H4 (cell line): ENCODE data around the gene DRC1. TPM values are rescaled to one million over a fixed set of nuclear protein-coding genes. Genes with fewer than 3 reads are reported as not detected.

Experiments used
- DNase-seq: peaks from one replicate; pipeline ENCODE4 v3.0.0-alpha.2; 2015; ENCODE audit warnings: low spot score
- total RNA-seq: library from RNA; depleted of rRNA; stranded (reverse); fragments of >200 nt; shearing (Covaris generic); gene quantifications from 2 replicates; pipeline ENCODE4 v1.2.3, GENCODE V29; 2014

The DRC1 gene
- total RNA-seq, 1 experiment from 2014 or later: not detected

DNA sequence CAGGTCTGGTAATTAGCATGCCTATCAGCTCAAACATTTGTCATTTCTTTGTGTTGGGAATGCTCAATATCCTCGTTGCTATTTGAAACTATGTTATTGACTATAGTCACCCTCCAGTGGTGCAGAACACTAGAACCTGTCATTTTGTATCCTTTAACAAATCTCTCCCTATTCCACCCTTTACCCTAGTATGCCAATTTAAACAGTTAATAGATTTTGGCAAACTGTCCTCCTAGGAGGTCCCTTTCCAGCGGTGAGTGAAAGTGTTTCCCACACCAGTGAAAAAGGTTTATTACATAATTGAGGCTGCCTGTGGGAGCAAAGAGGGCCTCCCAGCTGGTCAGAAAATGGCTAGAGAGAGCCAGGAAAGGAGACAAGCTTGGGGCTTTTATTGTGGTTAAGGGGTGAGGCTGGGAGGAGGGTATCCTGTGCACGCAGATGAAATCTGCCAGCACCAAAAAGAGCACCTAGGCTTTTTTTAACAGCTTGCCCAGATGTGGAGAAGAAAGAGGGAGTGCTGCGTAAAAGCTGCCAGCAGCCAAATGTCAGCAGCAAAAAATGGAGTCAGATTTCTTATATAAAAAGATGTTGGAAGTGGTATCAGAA is 1.8 kb upstream of the DRC1 start:
- DNase-seq: no peak

DNA sequence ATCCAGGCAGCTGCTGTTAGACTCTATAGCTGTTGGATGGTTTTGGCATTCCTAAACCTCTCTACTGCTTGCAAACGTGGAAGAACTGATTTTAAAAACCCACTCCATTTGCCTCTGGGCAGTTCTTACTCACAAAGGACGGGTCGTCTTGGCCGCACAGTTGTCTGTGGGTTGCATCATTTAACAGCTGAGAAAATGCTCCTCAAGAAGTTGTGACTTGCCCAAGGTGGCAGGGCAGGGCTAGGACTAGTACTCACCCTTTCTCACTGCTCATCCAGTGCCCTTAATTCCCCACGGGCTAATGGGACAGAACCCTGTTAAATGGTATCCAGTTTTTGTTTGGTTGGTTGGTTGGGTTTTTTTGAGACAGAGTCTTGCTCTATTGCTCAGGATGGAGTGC is 997 bp upstream of the DRC1 start:
- no peak for DNase-seq

DNA sequence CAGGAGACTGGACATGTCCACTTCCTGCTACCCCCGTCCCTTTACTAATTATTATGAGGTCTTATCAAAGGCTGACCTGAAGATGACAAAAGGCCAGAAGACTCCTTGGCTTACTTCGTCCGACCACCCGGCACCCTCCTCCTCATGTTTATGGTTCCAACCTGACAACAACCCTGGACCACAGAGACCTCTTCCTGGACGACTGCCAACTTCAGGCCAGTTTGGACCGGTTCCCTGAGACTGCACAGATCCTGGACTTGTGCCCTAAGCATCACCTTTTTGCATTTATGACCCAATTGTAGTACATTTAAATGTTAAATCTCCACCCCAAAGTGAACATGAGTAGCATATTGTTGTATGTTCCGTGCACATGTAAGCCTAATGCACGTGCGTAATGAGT is 5.8 kb downstream of the DRC1 start:
- DNase-seq: no peak

DNA sequence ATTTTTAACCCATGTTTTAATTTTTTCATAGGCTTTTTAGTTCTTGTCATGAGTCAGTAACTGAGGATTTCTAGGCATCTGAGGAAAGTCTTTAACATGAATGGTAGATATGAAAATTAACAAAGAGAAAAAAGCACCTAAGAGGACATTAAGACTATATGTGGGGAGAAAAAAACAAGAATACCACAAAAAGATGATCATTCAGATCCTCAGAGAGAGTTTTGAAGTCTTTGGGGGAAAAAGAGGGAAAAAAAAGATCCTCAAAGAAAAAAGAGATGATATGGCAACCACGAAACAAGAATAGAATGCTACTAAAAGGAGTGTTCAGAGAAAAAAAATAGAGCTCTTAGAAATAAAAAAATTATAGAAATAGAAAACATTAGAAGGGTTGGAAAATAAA is 8.1 kb downstream of the DRC1 start:
- DNase-seq: no peak

DNA sequence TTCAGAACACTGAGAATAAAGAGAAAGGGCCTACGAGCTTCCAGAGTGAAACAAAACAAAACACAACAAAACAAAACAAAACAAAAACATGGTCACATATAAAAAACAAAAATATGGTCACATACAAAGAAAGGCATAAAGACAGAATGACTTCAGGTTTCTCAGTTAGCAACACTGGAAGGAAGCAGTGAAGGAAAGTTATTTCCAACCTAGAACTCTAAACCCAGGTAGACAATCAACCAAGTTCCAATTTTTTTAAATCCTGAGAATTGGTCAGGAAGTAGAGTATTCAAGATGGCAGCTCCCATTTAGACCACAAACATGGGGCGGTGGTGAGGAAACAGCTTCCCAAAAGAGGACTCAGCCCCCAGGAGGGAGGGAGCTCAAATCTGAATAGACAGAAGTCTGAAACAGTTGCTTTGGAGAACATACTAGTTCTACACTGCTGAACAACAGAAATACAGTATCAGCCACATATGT is 9.1 kb downstream of the DRC1 start:
- DNase-seq: no peak

- no peak for DNase-seq
Measured at GRCh38 chr2:26411419-26411818, 9.7 kb downstream of the DRC1 start.

GRCh38 chr2:26412091-26412673 is 10.5 kb downstream of the DRC1 start:
- DNase-seq: peak; percentile 75

DNA sequence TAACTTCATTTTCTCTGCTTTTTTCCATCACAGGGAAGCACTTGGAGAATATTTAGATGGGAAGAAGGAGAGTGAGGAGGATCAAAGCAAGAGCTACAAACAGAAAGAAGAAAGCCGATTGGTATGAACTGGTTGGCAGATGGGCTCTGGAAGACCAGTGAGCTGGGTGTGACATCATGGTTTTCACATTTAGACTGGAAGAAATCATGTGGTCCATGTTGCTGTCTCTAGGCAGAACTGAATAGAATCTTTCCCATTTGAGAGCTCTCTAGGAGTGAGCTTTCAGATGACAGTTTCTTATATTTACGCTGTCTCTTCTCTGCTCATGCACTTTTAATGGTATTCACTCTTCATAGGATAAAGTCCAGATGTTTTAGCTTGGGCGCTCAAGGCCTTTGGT is 12.6 kb downstream of the DRC1 start:
- DNase-seq: peak; percentile 15

DNA sequence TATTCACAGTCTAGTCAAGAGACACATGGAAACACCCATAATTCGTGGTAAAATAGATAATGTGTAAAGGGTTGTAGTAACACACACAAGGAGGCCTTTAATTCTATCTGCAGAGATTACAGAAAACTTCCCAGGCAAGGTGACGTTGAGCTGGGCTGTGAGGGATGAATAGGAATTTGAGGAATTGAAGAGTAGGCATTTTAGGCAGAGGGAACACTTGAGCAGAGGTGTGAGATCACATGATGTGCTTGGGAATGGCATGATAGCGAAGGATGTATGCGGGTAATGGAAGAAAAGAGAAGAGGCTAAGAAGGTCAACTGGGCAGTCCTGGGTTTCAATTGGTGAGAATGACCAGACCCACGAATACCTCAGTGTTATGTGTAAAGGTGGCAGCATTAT is 20.2 kb downstream of the DRC1 start:
- DNase-seq: no peak

- DNase-seq: no peak
Measured at GRCh38 chr2:26422947-26423629, 21.4 kb downstream of the DRC1 start.

DNA sequence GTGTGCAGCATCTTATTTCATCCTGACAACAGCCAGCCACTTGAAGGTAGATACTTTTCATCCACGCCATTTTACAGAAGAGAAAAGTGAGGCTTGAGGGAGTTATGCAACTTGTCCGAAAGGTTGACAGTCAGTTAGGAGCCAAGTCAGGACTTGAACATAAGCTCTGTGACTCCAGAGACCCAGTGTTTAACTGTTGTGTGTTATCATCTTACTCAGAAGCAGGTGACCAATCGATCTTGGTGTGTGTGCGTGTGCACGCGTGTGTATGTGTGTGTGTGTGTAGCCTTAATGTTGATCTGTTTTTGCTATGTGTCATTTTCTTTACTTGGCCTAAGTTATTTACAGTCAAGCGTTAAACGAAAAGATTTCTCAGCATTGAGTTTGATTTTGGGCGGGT is 22.0 kb downstream of the DRC1 start:
- DNase-seq: no peak

GRCh38 chr2:26424221-26424620 is 22.5 kb downstream of the DRC1 start:
- DNase-seq: no peak

DNA sequence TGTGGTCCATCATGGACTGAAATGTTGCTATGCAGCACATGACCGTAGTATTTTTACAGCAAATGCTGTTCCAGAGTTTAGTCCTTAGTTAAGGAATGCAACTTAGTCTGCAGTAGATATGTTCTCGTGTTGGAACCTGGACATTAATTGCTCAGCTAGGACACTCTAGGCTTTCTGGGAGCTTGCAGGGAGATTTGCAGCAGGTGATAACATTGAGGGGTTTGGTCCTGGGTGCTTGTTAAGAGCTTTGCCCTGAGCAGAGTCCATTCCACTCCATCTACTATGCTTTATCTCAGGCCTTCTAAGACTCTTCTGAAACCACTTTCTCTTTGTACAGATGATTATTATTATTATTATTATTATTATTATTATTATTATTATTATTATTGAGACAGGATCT is 27.1 kb downstream of the DRC1 start:
- no peak for DNase-seq

GRCh38 chr2:26429779-26430578 is 28.3 kb downstream of the DRC1 start:
- no peak for DNase-seq

GRCh38 chr2:26430826-26431225 is 29.1 kb downstream of the DRC1 start:
- DNase-seq: no peak

GRCh38 chr2:26432363-26432762 is 30.6 kb downstream of the DRC1 start:
- DNase-seq: no peak

GRCh38 chr2:26432859-26433258 is 31.1 kb downstream of the DRC1 start:
- DNase-seq: no peak

GRCh38 chr2:26435106-26435505 is 33.4 kb downstream of the DRC1 start:
- DNase-seq: no peak

GRCh38 chr2:26438526-26438925 is 36.8 kb downstream of the DRC1 start:
- DNase-seq: peak; percentile 17

DNA sequence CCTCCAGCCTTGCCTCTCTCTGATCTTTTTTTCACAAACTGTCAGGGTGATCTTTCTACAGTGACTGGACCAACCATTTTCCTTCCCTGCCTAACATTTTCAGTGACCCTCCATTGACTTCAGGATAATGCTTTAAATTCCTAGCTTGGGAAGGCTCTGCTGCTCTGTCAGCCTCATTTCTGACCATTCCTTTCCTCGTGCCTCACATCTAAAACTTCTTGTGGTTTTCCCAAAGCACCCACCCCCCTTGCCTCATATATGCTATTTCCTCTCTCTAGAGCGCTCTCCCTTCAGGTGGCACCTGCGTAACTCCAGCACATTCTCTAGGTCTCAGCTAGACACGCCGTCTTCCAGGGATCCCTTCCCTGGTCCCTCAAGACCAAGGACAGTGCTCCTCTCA is 37.2 kb downstream of the DRC1 start:
- DNase-seq: no peak

GRCh38 chr2:26442301-26442700 is 40.6 kb downstream of the DRC1 start:
- DNase-seq: no peak

- DNase-seq: no peak
Measured at GRCh38 chr2:26442707-26443106, 41.0 kb downstream of the DRC1 start.

- DNase-seq: no peak
Measured at GRCh38 chr2:26444236-26444635, 42.5 kb downstream of the DRC1 start.
